K562 (cell line): ENCODE measurements around the gene UBE2O. TPM values are rescaled to one million over a fixed set of nuclear protein-coding genes. Genes with fewer than 3 reads are reported as not detected.
A peak's percentile ranks its signal among the peaks of the same experiment; 100 is the strongest.

Experiments
- ARHGAP35 ChIP-seq: fragments of 450-650 bp; IDR thresholded peaks from 2 replicates; pipeline ENCODE4 v1.6.1; 2018; ENCODE audit not compliant: partially characterized antibody
- ARID1B ChIP-seq: fragments of 450-650 bp; IDR thresholded peaks from 2 replicates; pipeline ENCODE4 v1.6.1; 2016; ENCODE audit warnings: antibody characterized with exemption, mild to moderate bottlenecking, inconsistent platforms
- ILK ChIP-seq: fragments of 450-650 bp; IDR thresholded peaks from 2 replicates; pipeline ENCODE4 v1.6.1; 2016; ENCODE audit warnings: missing genetic modification characterization, low read depth, mild to moderate bottlenecking, missing compliant biosample characterization, moderate library complexity, borderline replicate concordance
- KLF6 ChIP-seq: fragments of 250-450 bp; sonication (Bioruptor Pico); IDR thresholded peaks from 2 replicates; pipeline ENCODE4 v1.4.0; 2020; ENCODE audit warnings: mild to moderate bottlenecking, moderate library complexity, borderline replicate concordance
- MITF ChIP-seq: IDR thresholded peaks from 2 replicates; pipeline ENCODE4 v1.6.1; 2014; ENCODE audit warnings: antibody characterized with exemption
- RFX1 ChIP-seq: fragments of 450-650 bp; IDR thresholded peaks from 2 replicates; pipeline ENCODE4 v1.6.1; 2016; ENCODE audit warnings: mild to moderate bottlenecking, moderate library complexity
- SNRNP70 ChIP-seq: fragments of 200-400 bp; formaldehyde crosslinking; optimal IDR thresholded peaks from 2 replicates; pipeline ENCODE3; 2017; ENCODE audit warnings: low read depth, low read length
- SPI1 ChIP-seq: IDR thresholded peaks from 2 replicates; pipeline ENCODE4 v1.6.1; 2011; ENCODE audit warnings: low read depth, low read length, control low read depth, borderline replicate concordance
- SRSF7 ChIP-seq: fragments of 200-400 bp; formaldehyde crosslinking; optimal IDR thresholded peaks from 2 replicates; pipeline ENCODE3; 2017; ENCODE audit warnings: mild to moderate bottlenecking, low read depth, low read length
- STAT5A ChIP-seq: IDR thresholded peaks from 2 replicates; pipeline ENCODE4 v1.6.1; 2012; ENCODE audit warnings: low read length, inconsistent platforms, borderline replicate concordance
- TAF1 ChIP-seq: IDR thresholded peaks from 2 replicates; pipeline ENCODE4 v1.6.1; 2011; ENCODE audit warnings: mild to moderate bottlenecking, low read length, moderate library complexity; ENCODE audit not compliant: insufficient read depth, control insufficient read depth, severe bottlenecking; ENCODE audit errors: extremely low read depth
- TCF15 ChIP-seq: fragments of 250-450 bp; sonication (Bioruptor Pico); IDR thresholded peaks from 2 replicates; pipeline ENCODE4 v1.8.0; 2022; ENCODE audit warnings: moderate library complexity, mild to moderate bottlenecking, inconsistent platforms
- UBTF ChIP-seq, 2 experiments: IDR thresholded peaks; 2 replicates each; pipeline ENCODE4 v1.6.1; 2012; ENCODE audit warnings: improper control_type of control experiment in 2 of 2, low read depth in 2 of 2, low read length in 2 of 2, borderline replicate concordance in 1 of 2
- ZFP36 ChIP-seq: fragments of 150-350 bp; IDR thresholded peaks from 2 replicates; pipeline ENCODE4 v1.6.1; 2018; ENCODE audit warnings: low read length, low read depth; ENCODE audit not compliant: partially characterized antibody
- ZFPM2 ChIP-seq: fragments of 250-450 bp; sonication (Bioruptor Pico); IDR thresholded peaks from 2 replicates; pipeline ENCODE4 v1.5.1; 2022; ENCODE audit warnings: mild to moderate bottlenecking
- ZNF696 ChIP-seq: fragments of 250-450 bp; sonication (Bioruptor Pico); conservative IDR thresholded peaks from 2 replicates; pipeline ENCODE4 v1.4.0; 2020; ENCODE audit warnings: mild to moderate bottlenecking, moderate library complexity
- polyA plus RNA-seq, 8 experiments: library from polyadenylated mRNA; depleted of rRNA in 4 of 8; stranded (reverse) in 5 of 8; unstranded in 3 of 8; fragments of >200 nt; fragmentation: Nextera tagmentation in 2 of 8; fragmentation: Illumina TruSeq in 1 of 8; extraction: Ambion mirVana in 2 of 8; extraction: Trizol in 1 of 8; gene quantifications; 2 replicates each; pipeline versions ENCODE4 v1.2.1 to v1.2.3, GENCODE V29; 2011 to 2014; ENCODE audit warnings: inconsistent platforms in 1 of 8, missing spikeins in 1 of 8
- total RNA-seq, 7 experiments: library from RNA; depleted of rRNA in 6 of 7; stranded (reverse); fragments of >200 nt in 6 of 7; fragmentation: Illumina TruSeq in 2 of 7; extraction: Trizol in 2 of 7; gene quantifications; 2 replicates each; pipeline versions ENCODE4 v1.2.1 to v1.2.3, GENCODE V29; 2011 to 2021; ENCODE audit warnings: low replicate concordance in 1 of 7
- TF ChIP-seq, protein P1 (sequence below): sonication (generic); formaldehyde crosslinking; IDR thresholded peaks from 2 replicates; pipeline ENCODE4 v1.8.0; 2022; ENCODE audit warnings: mild to moderate bottlenecking, missing genetic modification reagents

Gene UBE2O
- total and polyA plus RNA-seq, 9 of the 15 experiments (the other 6 are each of a cell fraction or from before 2014, with no cell fraction given), result 1.6 to 39.7 (median 13.3) TPM

DNA sequence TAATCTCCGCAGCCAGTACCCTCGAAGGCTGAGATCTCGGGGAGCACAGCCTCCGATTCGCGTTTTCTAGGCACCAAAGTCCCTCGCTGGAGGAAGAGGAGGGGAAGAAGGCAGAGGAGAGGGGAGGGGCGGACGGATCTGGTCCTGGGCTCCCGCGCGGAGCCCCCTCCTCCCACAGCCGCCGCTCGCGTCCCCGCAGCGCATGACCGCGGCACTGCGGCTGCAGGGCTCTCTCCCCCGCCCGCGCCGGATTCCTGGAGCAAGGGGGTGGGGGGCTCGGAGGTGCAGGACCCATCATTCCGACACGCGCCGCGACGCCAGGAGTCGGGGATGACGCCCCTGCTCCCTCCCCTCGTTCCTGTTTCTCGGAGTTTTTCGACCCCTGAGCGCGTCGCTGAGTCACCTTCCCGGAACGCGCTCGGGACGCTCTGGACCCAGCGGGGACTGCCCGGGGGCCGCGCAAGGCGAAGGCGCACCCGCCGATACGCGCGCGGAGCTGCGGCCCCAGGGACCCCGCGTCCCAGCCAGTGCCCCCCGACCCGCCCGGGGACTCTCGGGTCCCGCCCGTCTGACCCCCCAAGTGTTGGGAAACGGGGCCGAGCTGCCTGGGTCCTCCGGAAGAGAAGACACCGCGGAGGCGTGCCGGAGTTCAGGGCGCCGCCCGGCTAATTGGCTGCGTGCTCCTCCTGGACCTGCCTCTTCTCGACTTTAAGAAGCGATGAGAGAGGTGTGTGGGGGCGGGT is 70.0 kb downstream of the UBE2O start (continued):
- TF ChIP-seq, protein P1, sequence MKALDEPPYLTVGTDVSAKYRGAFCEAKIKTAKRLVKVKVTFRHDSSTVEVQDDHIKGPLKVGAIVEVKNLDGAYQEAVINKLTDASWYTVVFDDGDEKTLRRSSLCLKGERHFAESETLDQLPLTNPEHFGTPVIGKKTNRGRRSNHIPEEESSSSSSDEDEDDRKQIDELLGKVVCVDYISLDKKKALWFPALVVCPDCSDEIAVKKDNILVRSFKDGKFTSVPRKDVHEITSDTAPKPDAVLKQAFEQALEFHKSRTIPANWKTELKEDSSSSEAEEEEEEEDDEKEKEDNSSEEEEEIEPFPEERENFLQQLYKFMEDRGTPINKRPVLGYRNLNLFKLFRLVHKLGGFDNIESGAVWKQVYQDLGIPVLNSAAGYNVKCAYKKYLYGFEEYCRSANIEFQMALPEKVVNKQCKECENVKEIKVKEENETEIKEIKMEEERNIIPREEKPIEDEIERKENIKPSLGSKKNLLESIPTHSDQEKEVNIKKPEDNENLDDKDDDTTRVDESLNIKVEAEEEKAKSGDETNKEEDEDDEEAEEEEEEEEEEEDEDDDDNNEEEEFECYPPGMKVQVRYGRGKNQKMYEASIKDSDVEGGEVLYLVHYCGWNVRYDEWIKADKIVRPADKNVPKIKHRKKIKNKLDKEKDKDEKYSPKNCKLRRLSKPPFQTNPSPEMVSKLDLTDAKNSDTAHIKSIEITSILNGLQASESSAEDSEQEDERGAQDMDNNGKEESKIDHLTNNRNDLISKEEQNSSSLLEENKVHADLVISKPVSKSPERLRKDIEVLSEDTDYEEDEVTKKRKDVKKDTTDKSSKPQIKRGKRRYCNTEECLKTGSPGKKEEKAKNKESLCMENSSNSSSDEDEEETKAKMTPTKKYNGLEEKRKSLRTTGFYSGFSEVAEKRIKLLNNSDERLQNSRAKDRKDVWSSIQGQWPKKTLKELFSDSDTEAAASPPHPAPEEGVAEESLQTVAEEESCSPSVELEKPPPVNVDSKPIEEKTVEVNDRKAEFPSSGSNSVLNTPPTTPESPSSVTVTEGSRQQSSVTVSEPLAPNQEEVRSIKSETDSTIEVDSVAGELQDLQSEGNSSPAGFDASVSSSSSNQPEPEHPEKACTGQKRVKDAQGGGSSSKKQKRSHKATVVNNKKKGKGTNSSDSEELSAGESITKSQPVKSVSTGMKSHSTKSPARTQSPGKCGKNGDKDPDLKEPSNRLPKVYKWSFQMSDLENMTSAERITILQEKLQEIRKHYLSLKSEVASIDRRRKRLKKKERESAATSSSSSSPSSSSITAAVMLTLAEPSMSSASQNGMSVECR (CRISPR knock-in tag), result 0 out of 2 replicates have a peak, but pooled peaks have one; percentile 32
- TF ChIP-seq MITF (no peak), KLF6 (CRISPR knock-in tag) (no peak), ILK (tag) (no peak), SPI1 (no peak), ARID1B (no peak; the same call in 1 of the 2 replicates), ZFPM2 (CRISPR knock-in tag) (no peak), ZFP36 (no peak), STAT5A (0 out of 2 replicates have a peak, but pooled peaks have one; percentile 7), RFX1 (no peak), ZNF696 (CRISPR knock-in tag) (no peak), TCF15 (CRISPR knock-in tag) (no peak), UBTF (IDR thresholded peaks at IDR 0.05; ENCODE audit: borderline replicate concordance in 1 of 2, low read depth in 2 of 2, low read length in 2 of 2) (peak in 1 of 2 experiments; percentile 76; a peak in 2 of 4 replicates), SNRNP70 (no peak), SRSF7 (no peak), ARHGAP35 (no peak), TAF1 (peak; percentile 14)
